Measurements from ENCODE around the gene PTTG2. TPM values are rescaled to one million over a fixed set of nuclear protein-coding genes. Genes with fewer than 3 reads are reported as not detected.

The PTTG2 gene
- total RNA-seq, 4 donors from 2014 or later = 1.3 TPM; not detected in 3

DNA sequence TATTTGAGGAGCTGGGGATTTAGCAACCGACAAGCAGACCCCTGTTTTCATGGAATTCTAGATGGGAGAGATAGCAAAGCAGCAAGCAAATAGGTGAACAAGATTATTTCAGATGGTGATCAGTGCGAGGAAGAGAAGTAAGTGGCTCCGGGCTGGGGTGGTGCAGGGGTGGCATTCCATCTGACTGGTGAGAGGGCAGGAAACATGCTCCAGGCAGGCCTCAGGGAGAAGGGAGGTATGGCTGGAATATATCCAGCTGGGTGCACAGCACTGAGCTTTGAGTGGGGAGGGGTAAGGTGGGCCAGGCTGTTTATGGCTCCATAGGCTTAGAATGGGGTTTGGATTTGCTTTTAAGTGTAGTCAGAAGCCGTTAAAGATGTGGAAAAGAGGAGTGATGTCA is 21.2 kb downstream of the PTTG2 start:
- Histone ChIP-seq H3K4me3 (no peak overlapping the region), H3K27me3 (no peaks in the 10 kb centered on the region), H3K36me3 (no peaks in the 10 kb centered on the region), H3K27ac (no peak overlapping the region), H3K9me3 (no peaks in the 10 kb centered on the region), H3K4me1 (peaks cover 0 to 22% (median 3%) of the 10 kb centered on the region in 4 donors)
- no peak for DNase-seq (ENCODE audit: low spot score in 2 of 2)
- TF ChIP-seq, protein P1, sequence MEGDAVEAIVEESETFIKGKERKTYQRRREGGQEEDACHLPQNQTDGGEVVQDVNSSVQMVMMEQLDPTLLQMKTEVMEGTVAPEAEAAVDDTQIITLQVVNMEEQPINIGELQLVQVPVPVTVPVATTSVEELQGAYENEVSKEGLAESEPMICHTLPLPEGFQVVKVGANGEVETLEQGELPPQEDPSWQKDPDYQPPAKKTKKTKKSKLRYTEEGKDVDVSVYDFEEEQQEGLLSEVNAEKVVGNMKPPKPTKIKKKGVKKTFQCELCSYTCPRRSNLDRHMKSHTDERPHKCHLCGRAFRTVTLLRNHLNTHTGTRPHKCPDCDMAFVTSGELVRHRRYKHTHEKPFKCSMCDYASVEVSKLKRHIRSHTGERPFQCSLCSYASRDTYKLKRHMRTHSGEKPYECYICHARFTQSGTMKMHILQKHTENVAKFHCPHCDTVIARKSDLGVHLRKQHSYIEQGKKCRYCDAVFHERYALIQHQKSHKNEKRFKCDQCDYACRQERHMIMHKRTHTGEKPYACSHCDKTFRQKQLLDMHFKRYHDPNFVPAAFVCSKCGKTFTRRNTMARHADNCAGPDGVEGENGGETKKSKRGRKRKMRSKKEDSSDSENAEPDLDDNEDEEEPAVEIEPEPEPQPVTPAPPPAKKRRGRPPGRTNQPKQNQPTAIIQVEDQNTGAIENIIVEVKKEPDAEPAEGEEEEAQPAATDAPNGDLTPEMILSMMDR (IDR thresholded peaks at IDR 0.05) = no peak
- TF ChIP-seq POLR2A (IDR thresholded peaks at IDR 0.05) (no peak), EP300 (IDR thresholded peaks at IDR 0.05) (no peak)
- 63 to 75% methylated on average over 4 of the region's 4 CpGs for WGBS, 2 donors

DNA sequence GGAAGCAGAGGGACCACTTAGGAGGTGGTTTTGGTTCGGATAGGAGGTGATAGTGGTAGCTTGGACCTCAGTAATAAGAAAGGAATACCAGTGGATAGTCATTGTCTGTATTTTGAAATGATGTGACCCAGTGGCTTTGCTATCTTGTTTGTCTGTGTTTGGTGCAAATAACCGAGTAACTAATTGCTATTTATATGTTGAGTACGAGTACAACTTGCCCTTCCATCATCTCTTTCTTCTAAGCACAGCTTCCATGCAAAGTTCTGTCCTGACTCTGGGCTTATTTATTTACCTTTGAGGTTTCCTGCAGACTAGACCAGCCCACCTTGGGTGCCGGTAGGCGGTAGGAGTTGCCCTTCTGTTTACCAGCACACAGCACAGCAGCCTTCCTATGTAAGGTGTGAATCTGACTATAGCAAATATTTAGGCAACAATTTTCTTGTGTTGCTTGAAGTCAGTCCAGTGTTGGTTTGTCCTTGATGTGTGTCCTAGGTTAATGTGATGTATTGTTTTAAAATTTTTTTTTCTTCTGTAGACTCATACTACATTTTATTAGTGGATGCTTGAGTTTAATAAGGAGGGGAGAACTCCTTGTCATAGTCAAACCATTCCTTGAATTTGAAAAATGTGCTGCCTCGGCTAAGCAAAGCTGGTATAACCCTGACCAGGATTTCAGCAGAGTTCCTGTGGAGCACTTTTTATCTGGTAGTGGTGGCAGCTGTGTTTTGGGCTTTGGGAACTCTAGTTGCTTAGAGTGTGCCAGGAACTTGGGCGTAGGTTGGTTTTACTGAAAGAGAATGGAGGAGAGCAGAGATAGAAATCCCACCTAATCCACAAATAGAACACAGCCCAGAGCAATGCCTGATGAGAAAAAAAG is 21.9 kb downstream of the PTTG2 start:
- Histone ChIP-seq H3K27me3 (no peaks in the 10 kb centered on the region), H3K27ac (no peak overlapping the region), H3K9me3 (no peaks in the 10 kb centered on the region), H3K36me3 (no peaks in the 10 kb centered on the region), H3K4me1 (peaks cover 0 to 16% (median 3%) of the 10 kb centered on the region in 4 donors), H3K4me3 (no peak overlapping the region)
- no peak for DNase-seq (ENCODE audit: low spot score in 2 of 2)
- 74 to 83% methylated on average over 7 of the region's 7 CpGs for WGBS, 2 donors
- TF ChIP-seq POLR2A (IDR thresholded peaks at IDR 0.05) = no peak
- no peak for TF ChIP-seq EP300 (IDR thresholded peaks at IDR 0.05)
- TF ChIP-seq, protein P1 (IDR thresholded peaks at IDR 0.05) = no peak

DNA sequence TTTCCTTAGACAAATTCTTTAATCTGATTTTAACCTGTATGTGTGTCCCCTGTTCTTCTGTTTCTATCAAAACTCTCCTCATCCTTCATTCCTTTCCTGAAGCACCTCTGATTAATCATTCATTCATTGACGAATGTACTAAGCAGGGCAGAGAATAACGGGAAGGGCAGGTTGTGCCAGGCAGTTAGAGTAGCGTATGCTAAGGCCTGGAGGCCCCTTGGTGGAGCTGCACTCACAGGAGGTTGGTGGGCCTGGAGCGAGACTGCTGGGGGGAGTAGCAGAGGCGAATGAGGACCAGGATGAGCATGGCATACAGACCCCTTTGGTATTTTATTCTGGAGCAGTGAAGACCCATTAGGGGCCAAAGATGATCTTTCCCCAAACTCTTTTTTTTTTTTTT is 22.5 kb downstream of the PTTG2 start:
- no peaks in the 10 kb centered on the region for H3K36me3 ChIP-seq
- H3K27me3 ChIP-seq = no peaks in the 10 kb centered on the region
- no peak overlapping the region for H3K4me3 ChIP-seq
- DNase-seq (ENCODE audit: low spot score in 2 of 2) = no peak
- H3K27ac ChIP-seq = no peak overlapping the region
- no peaks in the 10 kb centered on the region for H3K9me3 ChIP-seq
- TF ChIP-seq, protein P1 (IDR thresholded peaks at IDR 0.05) = no peak
- TF ChIP-seq EP300 (IDR thresholded peaks at IDR 0.05) (no peak), POLR2A (IDR thresholded peaks at IDR 0.05) (no peak)
- WGBS, 2 donors = 78 to 79% methylated on average over 5 of the region's 5 CpGs
- peaks cover 0 to 12% (median 3%) of the 10 kb centered on the region in 4 donors for H3K4me1 ChIP-seq

DNA sequence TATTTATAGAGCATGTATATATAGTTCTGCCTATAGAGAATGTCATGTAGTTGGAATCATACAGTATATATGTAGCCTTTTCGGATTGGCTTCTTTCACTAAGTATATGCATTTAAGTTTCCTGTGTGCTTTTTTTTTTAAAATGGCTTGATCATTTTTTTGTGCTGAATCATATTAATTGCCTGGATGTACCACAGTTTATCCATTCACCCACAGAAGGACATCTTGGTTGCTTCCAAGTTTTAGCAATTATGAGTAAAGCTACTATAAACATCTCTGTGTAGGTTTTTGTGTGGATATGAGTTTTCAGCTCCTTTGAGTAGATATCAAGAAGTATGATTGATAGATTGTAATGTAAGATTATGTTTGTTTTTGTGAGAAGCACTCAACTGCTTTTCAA is 23.8 kb downstream of the PTTG2 start:
- DNase-seq (ENCODE audit: low spot score in 2 of 2) = no peak
- H3K4me1 ChIP-seq = peaks cover 0 to 5% (median under 1%) of the 10 kb centered on the region in 4 donors
- 90 to 97% methylated on average over 1 of the region's 1 CpG for WGBS, 2 donors

More for the DNA sequence above, 23.8 kb downstream of the PTTG2 start:
- Histone ChIP-seq H3K27me3 (no peaks in the 10 kb centered on the region), H3K4me3 (no peak overlapping the region), H3K9me3 (no peaks in the 10 kb centered on the region), H3K27ac (no peak overlapping the region), H3K36me3 (no peaks in the 10 kb centered on the region)
- TF ChIP-seq, protein P1 (IDR thresholded peaks at IDR 0.05) = no peak
- TF ChIP-seq POLR2A (IDR thresholded peaks at IDR 0.05) (no peak), EP300 (IDR thresholded peaks at IDR 0.05) (no peak)

Data from tibial nerve (tissue), 4 donors.